Measurements from ENCODE around the gene CENPO.

- no peak for TF ChIP-seq POLR2A (IDR thresholded peaks at IDR 0.05)
- TF ChIP-seq CTCF (IDR thresholded peaks at IDR 0.05) = no peak
These were observed 65.8 kb downstream of the CENPO start for GRCh38 chr2:24858996-24859395.

All from transverse colon (tissue), 3 donors.